Mammary epithelial cell (primary cell): ENCODE data around the gene CYREN.

Experiments used
- EZH2 ChIP-seq: IDR thresholded peaks from 2 replicates; pipeline ENCODE4 v1.6.1; 2012; ENCODE audit warnings: low read length, inconsistent platforms, borderline replicate concordance
- TF ChIP-seq, protein P1 (sequence below), 2 donors: IDR thresholded peaks in 1 of 2; conservative IDR thresholded peaks in 1 of 2; 2 replicates each; pipeline ENCODE4 v1.5.1; 2011 to 2012; ENCODE audit warnings: inconsistent platforms in 2 of 2, low read length in 2 of 2, mild to moderate bottlenecking in 2 of 2, control low read depth in 1 of 2, low read depth in 1 of 2; ENCODE audit not compliant: insufficient read depth in 1 of 2; ENCODE audit errors: extremely low read depth in 1 of 2

DNA sequence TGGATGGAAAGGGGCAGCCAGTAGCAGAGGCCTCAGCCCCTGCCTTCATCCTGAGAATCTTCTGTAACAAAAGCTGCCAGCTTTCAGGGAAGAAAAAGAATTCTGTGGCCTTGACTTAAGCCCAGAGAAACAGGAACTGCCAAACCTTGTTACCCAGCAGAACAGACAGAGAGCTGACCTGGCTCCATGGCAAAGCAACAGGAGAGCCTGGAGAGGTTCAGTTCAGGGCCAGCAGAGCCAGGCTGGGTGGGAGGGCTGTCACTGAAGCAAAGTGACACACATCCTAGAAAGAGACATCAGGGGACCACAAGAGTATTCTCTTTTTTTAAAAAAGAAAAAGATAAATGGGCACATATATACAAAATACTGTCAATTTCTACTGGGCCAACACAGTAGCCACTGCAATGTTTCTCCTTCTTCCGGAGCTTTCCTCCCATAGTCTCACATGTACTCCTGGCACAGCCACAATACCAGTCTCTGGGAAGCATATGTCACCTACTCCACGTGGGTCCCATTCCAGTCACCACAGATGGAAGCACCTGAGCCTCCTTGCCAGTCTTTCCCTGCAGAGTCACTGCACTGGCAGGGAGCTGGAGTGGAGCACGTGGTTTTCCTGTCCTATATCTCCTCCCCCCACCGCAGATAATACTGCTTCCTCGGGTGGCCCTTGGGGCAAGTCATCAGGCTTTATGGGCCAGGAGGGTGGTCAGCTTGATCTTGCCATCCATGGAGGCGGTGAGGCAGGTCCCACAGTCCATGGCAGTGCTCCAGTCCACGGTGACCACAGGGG lies 15.2 kb upstream of the CYREN start:
- TF ChIP-seq, protein P1, sequence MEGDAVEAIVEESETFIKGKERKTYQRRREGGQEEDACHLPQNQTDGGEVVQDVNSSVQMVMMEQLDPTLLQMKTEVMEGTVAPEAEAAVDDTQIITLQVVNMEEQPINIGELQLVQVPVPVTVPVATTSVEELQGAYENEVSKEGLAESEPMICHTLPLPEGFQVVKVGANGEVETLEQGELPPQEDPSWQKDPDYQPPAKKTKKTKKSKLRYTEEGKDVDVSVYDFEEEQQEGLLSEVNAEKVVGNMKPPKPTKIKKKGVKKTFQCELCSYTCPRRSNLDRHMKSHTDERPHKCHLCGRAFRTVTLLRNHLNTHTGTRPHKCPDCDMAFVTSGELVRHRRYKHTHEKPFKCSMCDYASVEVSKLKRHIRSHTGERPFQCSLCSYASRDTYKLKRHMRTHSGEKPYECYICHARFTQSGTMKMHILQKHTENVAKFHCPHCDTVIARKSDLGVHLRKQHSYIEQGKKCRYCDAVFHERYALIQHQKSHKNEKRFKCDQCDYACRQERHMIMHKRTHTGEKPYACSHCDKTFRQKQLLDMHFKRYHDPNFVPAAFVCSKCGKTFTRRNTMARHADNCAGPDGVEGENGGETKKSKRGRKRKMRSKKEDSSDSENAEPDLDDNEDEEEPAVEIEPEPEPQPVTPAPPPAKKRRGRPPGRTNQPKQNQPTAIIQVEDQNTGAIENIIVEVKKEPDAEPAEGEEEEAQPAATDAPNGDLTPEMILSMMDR (conservative IDR thresholded peaks at IDR 0.05 in 1 of 2, IDR thresholded peaks at IDR 0.05 in 1 of 2; ENCODE audit: extremely low read depth in 1 of 2, insufficient read depth in 1 of 2, low read depth in 1 of 2, low read length in 2 of 2) = no peak
- TF ChIP-seq EZH2 = no peak
